H1 (cell line): ENCODE data around the gene RIMKLA. TPM values are rescaled to one million over a fixed set of nuclear protein-coding genes. Genes with fewer than 3 reads are reported as not detected.

Source experiments
- CTCF ChIA-PET: fragments of 300-600 bp; sonication (Branson Sonifier 250); formaldehyde crosslinking; loops from one replicate; lab custom pipeline; 2021; ENCODE audit not compliant: partially characterized antibody; lab: Charles Lee
- POLR2A ChIA-PET: fragments of 300-600 bp; sonication (Branson Sonifier 250); formaldehyde crosslinking; loops from one replicate; lab custom pipeline; 2021; ENCODE audit warnings: inconsistent platforms; ENCODE audit not compliant: partially characterized antibody; lab: Charles Lee
- DNase-seq, 2 experiments: peaks; one replicate each; pipeline versions ENCODE4 v3.0.0 to v3.0.0-alpha.2; 2010 to 2022; ENCODE audit warnings: low spot score in 2 of 2, low read depth in 1 of 2, mixed read lengths in 1 of 2
- FAIRE-seq: peaks from 2 replicates; lab custom pipeline; 2011; peaks lifted over from hg19 to GRCh38; lab: Jason Lieb, UNC
- H2AFZ ChIP-seq: 2 replicates; pipeline ENCODE4 v1.8.1; 2012; ENCODE audit warnings: low read length, inconsistent platforms
- H2AK5ac ChIP-seq: 2 replicates; pipeline ENCODE4 v1.6.1; 2013; ENCODE audit warnings: low read depth, low read length
- H2BK120ac ChIP-seq: replicated peaks from 2 replicates; pipeline ENCODE3; 2013; ENCODE audit warnings: low read depth, low read length, inconsistent platforms
- H2BK12ac ChIP-seq: 2 replicates; pipeline ENCODE4 v1.6.1; 2013; ENCODE audit warnings: low read depth, low read length
- H2BK15ac ChIP-seq: 2 replicates; pipeline ENCODE4 v1.6.1; 2013; ENCODE audit warnings: low read length
- H2BK20ac ChIP-seq: 2 replicates; pipeline ENCODE4 v1.6.1; 2013; ENCODE audit warnings: low read length
- H2BK5ac ChIP-seq: 2 replicates; pipeline ENCODE4 v1.6.1; 2013; ENCODE audit warnings: low read depth, low read length
- H3K14ac ChIP-seq: 2 replicates; pipeline ENCODE4 v1.6.1; 2013; ENCODE audit warnings: inconsistent platforms; ENCODE audit not compliant: insufficient read length
- H3K18ac ChIP-seq: 2 replicates; pipeline ENCODE4 v1.6.1; 2013; ENCODE audit warnings: low read length; ENCODE audit errors: extremely low read depth
- H3K23ac ChIP-seq: 2 replicates; pipeline ENCODE4 v1.6.1; 2013; ENCODE audit warnings: inconsistent platforms; ENCODE audit not compliant: insufficient read length
- H3K23me2 ChIP-seq: 2 replicates; pipeline ENCODE4 v1.6.1; 2013; ENCODE audit warnings: low read depth, low read length
- H3K27ac ChIP-seq: 2 replicates; pipeline ENCODE4 v1.6.1; 2011; ENCODE audit warnings: low read depth, low read length, inconsistent platforms
- H3K27me3 ChIP-seq, 4 experiments: replicated peaks in 1 of 4; 1 replicate in 1 of 4; 2 replicates in 3 of 4; pipeline versions ENCODE4 v1.6.1 to v1.8.1; 2011 to 2013; ENCODE audit warnings: low read length in 3 of 4, mild to moderate bottlenecking in 3 of 4, inconsistent platforms in 2 of 4, mixed read lengths in 2 of 4, moderate library complexity in 1 of 4; ENCODE audit not compliant: control insufficient read depth in 3 of 4, insufficient read depth in 3 of 4; ENCODE audit errors: extremely low read depth in 1 of 4
- H3K36me3 ChIP-seq, 4 experiments: 2 replicates each; pipeline versions ENCODE4 v1.6.1 to v1.8.1; 2011 to 2013; ENCODE audit warnings: mild to moderate bottlenecking in 4 of 4, low read length in 3 of 4, moderate library complexity in 2 of 4, control low read depth in 1 of 4, inconsistent platforms in 1 of 4; ENCODE audit not compliant: insufficient read depth in 4 of 4, control insufficient read depth in 2 of 4
- H3K4ac ChIP-seq: replicated peaks from 2 replicates; pipeline ENCODE3; 2013; ENCODE audit warnings: low read length, low read depth, mixed read lengths, inconsistent platforms; ENCODE audit not compliant: insufficient read length
- H3K4me1 ChIP-seq, 4 experiments: replicated peaks in 1 of 4; 1 replicate in 1 of 4; 2 replicates in 3 of 4; pipeline versions ENCODE4 v1.6.1 to v1.8.1; 2011 to 2013; ENCODE audit warnings: low read length in 3 of 4, inconsistent platforms in 2 of 4, mixed read lengths in 1 of 4; ENCODE audit not compliant: insufficient read depth in 4 of 4, control insufficient read depth in 3 of 4
- H3K4me2 ChIP-seq, 2 experiments: 2 replicates each; pipeline versions ENCODE4 v1.6.1 to v1.8.1; 2011 to 2013; ENCODE audit warnings: low read depth in 2 of 2, low read length in 2 of 2, control low read depth in 1 of 2, inconsistent platforms in 1 of 2, mild to moderate bottlenecking in 1 of 2; ENCODE audit not compliant: insufficient read depth in 1 of 2
- H3K4me3 ChIP-seq, 4 experiments: fragments of 200-600, 300-600 bp in 1 of 4; sonication (generic), shearing (Covaris generic), sonication (Bioruptor Twin) in 1 of 4; 2 replicates each; pipeline versions ENCODE4 v1.5.1 to v1.8.1; 2011 to 2016; ENCODE audit warnings: low read length in 4 of 4, low read depth in 3 of 4, control low read depth in 2 of 4, inconsistent platforms in 2 of 4, mild to moderate bottlenecking in 2 of 4, mixed read lengths in 1 of 4, moderate library complexity in 1 of 4; ENCODE audit not compliant: insufficient read depth in 2 of 4; ENCODE audit errors: extremely low read depth in 1 of 4
- H3K56ac ChIP-seq: replicated peaks from 2 replicates; pipeline ENCODE3; 2013; ENCODE audit warnings: low read depth, mild to moderate bottlenecking, mixed read lengths, low read length, inconsistent platforms; ENCODE audit not compliant: insufficient read length
- H3K79me1 ChIP-seq: 2 replicates; pipeline ENCODE4 v1.6.1; 2013; ENCODE audit warnings: low read depth, low read length, control low read depth
- H3K79me2 ChIP-seq, 2 experiments: 2 replicates each; pipeline versions ENCODE4 v1.6.1 to v1.8.1; 2012 to 2013; ENCODE audit warnings: low read length in 2 of 2, mild to moderate bottlenecking in 2 of 2, inconsistent platforms in 1 of 2; ENCODE audit not compliant: insufficient read depth in 2 of 2, control insufficient read depth in 1 of 2
- H3K9ac ChIP-seq, 4 experiments: replicated peaks in 1 of 4; 1 replicate in 1 of 4; 2 replicates in 3 of 4; pipeline versions ENCODE4 v1.6.1 to v1.8.1; 2011 to 2013; ENCODE audit warnings: low read depth in 3 of 4, low read length in 3 of 4, control low read depth in 2 of 4, mild to moderate bottlenecking in 2 of 4, moderate library complexity in 2 of 4, inconsistent platforms in 1 of 4; ENCODE audit errors: extremely low read depth in 1 of 4
- H3K9me3 ChIP-seq, 2 experiments: 2 replicates each; pipeline versions ENCODE4 v1.6.1 to v1.8.1; 2012 to 2013; ENCODE audit warnings: mild to moderate bottlenecking in 2 of 2, moderate library complexity in 2 of 2, control low read depth in 1 of 2, inconsistent platforms in 1 of 2, low read depth in 1 of 2, low read length in 1 of 2, mixed read lengths in 1 of 2; ENCODE audit not compliant: insufficient read depth in 2 of 2
- H4K20me1 ChIP-seq, 2 experiments: replicated peaks in 1 of 2; 2 replicates each; pipeline versions ENCODE3 to v1.8.1; 2011 to 2013; ENCODE audit warnings: inconsistent platforms in 2 of 2, low read length in 2 of 2, mild to moderate bottlenecking in 1 of 2; ENCODE audit not compliant: insufficient read depth in 2 of 2, control insufficient read depth in 1 of 2
- H4K5ac ChIP-seq: 2 replicates; pipeline ENCODE4 v1.6.1; 2013; ENCODE audit warnings: low read length, low read depth, mixed read lengths, inconsistent platforms; ENCODE audit not compliant: insufficient read length
- H4K8ac ChIP-seq: 2 replicates; pipeline ENCODE4 v1.8.0; 2013; ENCODE audit warnings: mild to moderate bottlenecking, moderate library complexity, low read length, inconsistent platforms; ENCODE audit not compliant: insufficient read depth; ENCODE audit errors: extremely low read depth
- H4K91ac ChIP-seq: replicated peaks from 2 replicates; pipeline ENCODE3; 2013; ENCODE audit warnings: low read length, mixed read lengths, inconsistent platforms; ENCODE audit not compliant: insufficient read length
- KDM1A ChIP-seq: fragments of 200-600, 300-600 bp; sonication (generic); IDR thresholded peaks from 2 replicates; pipeline ENCODE4 v1.7.1; 2016; ENCODE audit warnings: mild to moderate bottlenecking, low read length, borderline replicate concordance
- POLR2AphosphoS5 ChIP-seq: IDR thresholded peaks from 2 replicates; pipeline ENCODE4 v1.6.1; 2011; ENCODE audit warnings: low read depth, low read length
- RBBP5 ChIP-seq: IDR thresholded peaks from 2 replicates; pipeline ENCODE4 v1.7.1; 2012; ENCODE audit warnings: low read depth, mild to moderate bottlenecking, inconsistent platforms, low read length, moderate library complexity, borderline replicate concordance
- SUZ12 ChIP-seq: fragments of 200-600 bp; sonication (generic); IDR thresholded peaks from 2 replicates; pipeline ENCODE4 v1.6.1; 2012; ENCODE audit warnings: mild to moderate bottlenecking, inconsistent platforms, low read length, moderate library complexity, mixed read lengths
- WGBS, 2 experiments: shearing (Covaris generic) in 1 of 2; methylation state at CpG; one replicate each; pipeline versions ENCODE4 v1.1.6 to v1.1.7; 2013 to 2015; ENCODE audit warnings: low lambda C conversion rate in 2 of 2, mixed read lengths in 2 of 2, inconsistent platforms in 1 of 2, low coverage in 1 of 2, missing lambda C conversion rate in 1 of 2; ENCODE audit not compliant: insufficient replicate concordance in 2 of 2, insufficient coverage in 1 of 2, insufficient read length in 1 of 2; ENCODE audit errors: extremely low coverage in 1 of 2, missing lambda C conversion rate in 1 of 2; 5-methylcytosine and 5-hydroxymethylcytosine counted together
- polyA plus RNA-seq, 7 experiments: library from polyadenylated mRNA; depleted of rRNA in 3 of 7; stranded (reverse) in 5 of 7; unstranded in 2 of 7; fragments of >200 nt in 5 of 7; fragments of 200-250 nt in 2 of 7; gene quantifications; 1 replicate in 5 of 7; 2 replicates in 1 of 7; 4 replicates in 1 of 7; pipeline versions ENCODE4 v1.2.1 to v1.2.3, GENCODE V29; 2011 to 2013; ENCODE audit warnings: missing spikeins in 2 of 7, mixed read lengths in 2 of 7
- total RNA-seq: library from RNA; stranded (reverse); fragmentation: NEBNext Ultra II Directional; extraction: Animal tissue kit (Norgen Biotek cat#: 25700); gene quantifications from 2 replicates; pipeline ENCODE4 v1.2.1, GENCODE V29; 2021

The RIMKLA gene
- total and polyA plus RNA-seq, 2 of the 8 experiments (the other 6 are each of a cell fraction or from before 2014, with no cell fraction given), result 3.2 to 5.8 TPM

DNA sequence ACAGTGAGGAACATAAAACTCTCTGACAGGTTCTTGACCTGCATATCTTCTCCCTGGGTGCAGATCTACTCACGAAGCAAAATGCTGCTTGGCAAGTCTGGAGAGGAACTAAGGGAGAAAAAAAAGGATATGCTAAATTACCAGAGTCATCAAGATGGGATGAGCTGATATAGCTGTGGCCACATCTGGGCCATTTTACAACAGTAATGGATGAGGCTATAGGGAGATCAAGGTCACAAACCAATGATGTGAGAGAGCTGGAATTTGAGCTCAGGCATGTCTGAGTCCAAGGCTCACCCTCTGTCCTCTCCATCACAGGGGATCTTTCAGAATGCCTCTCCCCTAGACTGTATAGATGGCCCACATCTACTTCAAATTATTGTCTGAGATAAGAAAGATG lies 49.0 kb downstream of the RIMKLA start:
- H3K23me2 ChIP-seq, result no peaks in the 10 kb centered on the region
- WGBS, 2 experiments, result 87% methylated on average over 1 of the region's 1 CpG; no CpG with 5 or more reads in 1 of the 2 experiments
- CTCF ChIA-PET, result interaction anchor here (1.1 kb wide), 1 partner anchor 10 kb away, joined by 4 read pairs; no protein-coding TSS in a partner anchor

More for the DNA sequence above, 49.0 kb downstream of the RIMKLA start:
- no peak overlapping the region for H3K9ac ChIP-seq
- H4K5ac ChIP-seq, result no peak overlapping the region
- H2AK5ac ChIP-seq, result no peak overlapping the region
- no peak overlapping the region for H3K23ac ChIP-seq
- H3K18ac ChIP-seq, result no peak overlapping the region
- no peak overlapping the region for H4K91ac ChIP-seq
- no peaks in the 10 kb centered on the region for H3K79me2 ChIP-seq
- TF ChIP-seq SUZ12 (no peak), KDM1A (no peak), POLR2AphosphoS5 (no peak), RBBP5 (no peak)
- no peaks in the 10 kb centered on the region for H3K79me1 ChIP-seq
- H3K36me3 ChIP-seq, result no peaks in the 10 kb centered on the region
- no peak overlapping the region for H3K4me2 ChIP-seq
- no peak overlapping the region for H2BK15ac ChIP-seq
- FAIRE-seq (no peak), DNase-seq (no peak)
- H3K9me3 ChIP-seq, result no peaks in the 10 kb centered on the region; a peak in 1 of 4 replicates
- no peaks in the 10 kb centered on the region for H3K4me1 ChIP-seq
- no peak overlapping the region for H3K27ac ChIP-seq
- no peaks in the 10 kb centered on the region for H4K20me1 ChIP-seq
- H3K56ac ChIP-seq, result no peak overlapping the region
- POLR2A ChIA-PET, result interaction anchor here (1.3 kb wide), 1 partner anchor 53 kb away, joined by 3 read pairs; no protein-coding TSS in a partner anchor
- H2BK12ac ChIP-seq, result no peak overlapping the region
- no peak overlapping the region for H3K4ac ChIP-seq
- H3K14ac ChIP-seq, result no peak overlapping the region
- H3K4me3 ChIP-seq, result no peak overlapping the region
- no peak overlapping the region for H2BK20ac ChIP-seq
- H3K27me3 ChIP-seq, result no peaks in the 10 kb centered on the region
- no peak overlapping the region for H2BK5ac ChIP-seq
- no peak overlapping the region for H4K8ac ChIP-seq
- H2BK120ac ChIP-seq, result no peak overlapping the region
- no peak overlapping the region for H2AFZ ChIP-seq
